HepG2 (cell line): ENCODE results near the gene SLC13A3.

ENCODE experiments used
- ARID2 ChIP-seq: sonication (generic); formaldehyde crosslinking; IDR thresholded peaks from 2 replicates; pipeline ENCODE4 v1.8.1; 2022; ENCODE audit warnings: mild to moderate bottlenecking, missing genetic modification reagents, borderline replicate concordance
- SALL2 ChIP-seq: sonication (generic); formaldehyde crosslinking; IDR thresholded peaks from 2 replicates; pipeline ENCODE4 v1.8.1; 2023; ENCODE audit warnings: mild to moderate bottlenecking, missing genetic modification reagents, inconsistent platforms
- SIN3A ChIP-seq: IDR thresholded peaks from 2 replicates; pipeline ENCODE4 v1.6.1; 2011; ENCODE audit warnings: low read depth, mild to moderate bottlenecking, control low read depth, low read length, borderline replicate concordance
- ZNF282 ChIP-seq: fragments of 450-650 bp; IDR thresholded peaks from 2 replicates; pipeline ENCODE4 v1.6.1; 2018; ENCODE audit not compliant: partially characterized antibody
- TF ChIP-seq, protein P1 (sequence below): sonication (generic); formaldehyde crosslinking; conservative IDR thresholded peaks from 2 replicates; pipeline ENCODE4 v1.4.0; 2020; ENCODE audit warnings: missing genetic modification reagents
- TF ChIP-seq, protein P2 (sequence below): sonication (generic); formaldehyde crosslinking; IDR thresholded peaks from 2 replicates; pipeline ENCODE4 v1.5.0; 2020; ENCODE audit warnings: mild to moderate bottlenecking, missing genetic modification reagents, moderate library complexity
- TF ChIP-seq, protein P3 (sequence below): sonication (generic); formaldehyde crosslinking; IDR thresholded peaks from 2 replicates; pipeline ENCODE4 v1.8.1; 2023; ENCODE audit warnings: mild to moderate bottlenecking, moderate library complexity, missing genetic modification reagents

DNA sequence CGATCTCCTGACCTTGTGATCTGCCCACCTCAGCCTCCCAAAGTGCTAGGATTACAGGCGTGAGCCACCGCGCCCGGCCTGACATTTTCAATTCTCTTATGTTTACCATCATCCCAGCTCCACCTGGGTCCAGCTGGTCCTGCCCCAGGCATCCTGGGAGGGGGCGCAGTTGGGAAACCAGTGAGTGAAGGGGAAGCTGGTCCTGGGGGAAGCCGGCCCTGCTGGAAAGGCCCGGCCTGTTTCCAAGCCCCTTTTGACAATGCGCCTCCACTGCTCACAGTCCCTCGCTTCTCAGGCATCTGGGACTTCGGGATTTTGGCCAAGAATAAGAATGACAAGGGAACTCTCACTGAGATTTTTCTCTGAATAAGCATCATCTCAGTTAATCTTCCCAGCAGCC is 14.2 kb downstream of the SLC13A3 start:
- TF ChIP-seq, protein P1, sequence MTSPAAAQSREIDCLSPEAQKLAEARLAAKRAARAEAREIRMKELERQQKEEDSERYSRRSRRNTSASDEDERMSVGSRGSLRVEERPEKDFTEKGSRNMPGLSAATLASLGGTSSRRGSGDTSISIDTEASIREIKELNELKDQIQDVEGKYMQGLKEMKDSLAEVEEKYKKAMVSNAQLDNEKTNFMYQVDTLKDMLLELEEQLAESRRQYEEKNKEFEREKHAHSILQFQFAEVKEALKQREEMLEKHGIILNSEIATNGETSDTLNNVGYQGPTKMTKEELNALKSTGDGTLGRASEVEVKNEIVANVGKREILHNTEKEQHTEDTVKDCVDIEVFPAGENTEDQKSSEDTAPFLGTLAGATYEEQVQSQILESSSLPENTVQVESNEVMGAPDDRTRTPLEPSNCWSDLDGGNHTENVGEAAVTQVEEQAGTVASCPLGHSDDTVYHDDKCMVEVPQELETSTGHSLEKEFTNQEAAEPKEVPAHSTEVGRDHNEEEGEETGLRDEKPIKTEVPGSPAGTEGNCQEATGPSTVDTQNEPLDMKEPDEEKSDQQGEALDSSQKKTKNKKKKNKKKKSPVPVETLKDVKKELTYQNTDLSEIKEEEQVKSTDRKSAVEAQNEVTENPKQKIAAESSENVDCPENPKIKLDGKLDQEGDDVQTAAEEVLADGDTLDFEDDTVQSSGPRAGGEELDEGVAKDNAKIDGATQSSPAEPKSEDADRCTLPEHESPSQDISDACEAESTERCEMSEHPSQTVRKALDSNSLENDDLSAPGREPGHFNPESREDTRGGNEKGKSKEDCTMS (CRISPR knock-in tag) = no peak
- TF ChIP-seq SALL2 (CRISPR knock-in tag) (no peak), ARID2 (CRISPR knock-in tag) (no peak), ZNF282 (no peak), SIN3A (no peak)
- TF ChIP-seq, protein P2, sequence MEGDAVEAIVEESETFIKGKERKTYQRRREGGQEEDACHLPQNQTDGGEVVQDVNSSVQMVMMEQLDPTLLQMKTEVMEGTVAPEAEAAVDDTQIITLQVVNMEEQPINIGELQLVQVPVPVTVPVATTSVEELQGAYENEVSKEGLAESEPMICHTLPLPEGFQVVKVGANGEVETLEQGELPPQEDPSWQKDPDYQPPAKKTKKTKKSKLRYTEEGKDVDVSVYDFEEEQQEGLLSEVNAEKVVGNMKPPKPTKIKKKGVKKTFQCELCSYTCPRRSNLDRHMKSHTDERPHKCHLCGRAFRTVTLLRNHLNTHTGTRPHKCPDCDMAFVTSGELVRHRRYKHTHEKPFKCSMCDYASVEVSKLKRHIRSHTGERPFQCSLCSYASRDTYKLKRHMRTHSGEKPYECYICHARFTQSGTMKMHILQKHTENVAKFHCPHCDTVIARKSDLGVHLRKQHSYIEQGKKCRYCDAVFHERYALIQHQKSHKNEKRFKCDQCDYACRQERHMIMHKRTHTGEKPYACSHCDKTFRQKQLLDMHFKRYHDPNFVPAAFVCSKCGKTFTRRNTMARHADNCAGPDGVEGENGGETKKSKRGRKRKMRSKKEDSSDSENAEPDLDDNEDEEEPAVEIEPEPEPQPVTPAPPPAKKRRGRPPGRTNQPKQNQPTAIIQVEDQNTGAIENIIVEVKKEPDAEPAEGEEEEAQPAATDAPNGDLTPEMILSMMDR (CRISPR knock-in tag) = peak; percentile 29; the same call in 1 of the 2 replicates
- TF ChIP-seq, protein P3, sequence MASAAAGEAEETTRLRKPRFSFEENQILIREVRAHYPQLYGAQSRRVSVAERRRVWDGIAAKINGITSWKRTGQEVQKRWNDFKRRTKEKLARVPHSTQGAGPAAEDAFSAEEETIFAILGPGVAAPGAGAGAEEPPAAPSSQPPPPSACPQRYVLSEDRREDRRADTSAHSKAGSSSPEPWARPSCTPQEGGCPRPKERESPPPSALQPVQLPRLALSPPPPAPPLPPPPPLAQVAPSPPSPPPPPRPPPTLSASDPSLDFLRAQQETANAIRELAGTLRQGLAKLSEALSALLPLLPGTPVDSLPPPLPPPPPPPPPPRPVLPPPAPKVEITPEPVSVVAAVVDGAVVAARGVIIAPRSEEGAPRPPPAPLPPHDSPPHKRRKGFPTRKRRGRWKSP = no peak
